GM23248 (cell line): Measurements from ENCODE around the gene NR2C2. TPM values are rescaled to one million over a fixed set of nuclear protein-coding genes. Genes with fewer than 3 reads are reported as not detected.

ENCODE experiments used
- DNase-seq: peaks from one replicate; pipeline ENCODE4 v3.0.0-alpha.2; 2015
- H2AFZ ChIP-seq: fragments of 200-600 bp; sonication (generic); 2 replicates; pipeline ENCODE4 v1.6.1; 2016; ENCODE audit warnings: antibody characterized with exemption
- H3F3A ChIP-seq: fragments of 200-600 bp; sonication (generic); 2 replicates; pipeline ENCODE4 v1.6.1; 2016; ENCODE audit warnings: mild to moderate bottlenecking, antibody characterized with exemption, mixed run types; ENCODE audit not compliant: insufficient read depth
- H3K27ac ChIP-seq: fragments of 200-600 bp; sonication (generic); 2 replicates; pipeline ENCODE4 v1.5.1; 2016; ENCODE audit warnings: mild to moderate bottlenecking
- H3K27me3 ChIP-seq: fragments of 200-600 bp; sonication (generic); replicated peaks from 2 replicates; pipeline ENCODE4 v1.6.1; 2016; ENCODE audit warnings: mild to moderate bottlenecking; ENCODE audit not compliant: insufficient read depth
- H3K36me3 ChIP-seq: fragments of 200-600 bp; sonication (generic); 2 replicates; pipeline ENCODE4 v1.6.1; 2016; ENCODE audit warnings: low read depth, mild to moderate bottlenecking
- H3K4me1 ChIP-seq: fragments of 200-600 bp; sonication (generic); 2 replicates; pipeline ENCODE4 v1.6.1; 2016; ENCODE audit warnings: mild to moderate bottlenecking; ENCODE audit not compliant: insufficient read depth
- H3K4me2 ChIP-seq: fragments of 200-600 bp; sonication (generic); one replicate; pipeline ENCODE4 v1.6.1; 2016; ENCODE audit warnings: mild to moderate bottlenecking; ENCODE audit not compliant: unreplicated experiment
- H3K4me3 ChIP-seq: fragments of 200-600 bp; sonication (generic); 2 replicates; pipeline ENCODE4 v1.5.1; 2016; ENCODE audit warnings: mild to moderate bottlenecking
- H3K79me2 ChIP-seq: fragments of 200-600 bp; sonication (generic); 2 replicates; pipeline ENCODE4 v1.6.1; 2016; ENCODE audit warnings: mild to moderate bottlenecking; ENCODE audit not compliant: insufficient read depth
- H3K9ac ChIP-seq: fragments of 200-600 bp; sonication (generic); 2 replicates; pipeline ENCODE4 v1.6.1; 2016; ENCODE audit warnings: mild to moderate bottlenecking
- H3K9me2 ChIP-seq: fragments of 200-600 bp; sonication (generic); 2 replicates; pipeline ENCODE4 v1.6.1; 2016; ENCODE audit warnings: mixed run types, mild to moderate bottlenecking, moderate library complexity; ENCODE audit not compliant: insufficient read depth
- H3K9me3 ChIP-seq: fragments of 200-600 bp; sonication (generic); one replicate; pipeline ENCODE4 v1.6.1; 2017; ENCODE audit warnings: low read depth
- H4K20me1 ChIP-seq: fragments of 200-600 bp; sonication (generic); 2 replicates; pipeline ENCODE4 v1.6.0; 2016; ENCODE audit not compliant: insufficient read depth
- EZH2 ChIP-seq: fragments of 200-600 bp; sonication (generic); IDR thresholded peaks from 2 replicates; pipeline ENCODE4 v1.6.1; 2018; ENCODE audit warnings: antibody characterized with exemption, mild to moderate bottlenecking; ENCODE audit not compliant: insufficient read depth, poor library complexity, severe bottlenecking
- EZH2phosphoT487 ChIP-seq: fragments of 200-600 bp; sonication (generic); IDR thresholded peaks from 2 replicates; pipeline ENCODE4 v1.6.1; 2018; ENCODE audit warnings: antibody characterized with exemption, moderate library complexity, mild to moderate bottlenecking, low read depth; ENCODE audit not compliant: insufficient read depth
- WGBS, 2 experiments: methylation state at CpG; one replicate each; pipeline ENCODE4 v1.1.6; 2015 to 2017; ENCODE audit warnings: low lambda C conversion rate in 2 of 2, low coverage in 1 of 2; ENCODE audit errors: missing lambda C conversion rate in 2 of 2; 5-methylcytosine and 5-hydroxymethylcytosine counted together
- in situ Hi-C: fragments of 300-500 bp; cut with MboI; formaldehyde crosslinking; loops from 2 replicates; pipeline ENCODE4 v1.15.0; 2020
- polyA plus RNA-seq: library from polyadenylated mRNA; unstranded; fragments of >200 nt; fragmentation: Nextera tagmentation; extraction: Ambion mirVana; gene quantifications from 2 replicates; pipeline ENCODE4 v1.2.1, GENCODE V29; 2016
- total RNA-seq: library from RNA; depleted of rRNA; stranded (reverse); fragments of >200 nt; shearing (Covaris generic); gene quantifications from 2 replicates; pipeline ENCODE4 v1.2.3, GENCODE V29; 2014

Gene NR2C2
- total and polyA plus RNA-seq, 2 experiments from 2014 or later, result 9.6 to 27.5 TPM

DNA sequence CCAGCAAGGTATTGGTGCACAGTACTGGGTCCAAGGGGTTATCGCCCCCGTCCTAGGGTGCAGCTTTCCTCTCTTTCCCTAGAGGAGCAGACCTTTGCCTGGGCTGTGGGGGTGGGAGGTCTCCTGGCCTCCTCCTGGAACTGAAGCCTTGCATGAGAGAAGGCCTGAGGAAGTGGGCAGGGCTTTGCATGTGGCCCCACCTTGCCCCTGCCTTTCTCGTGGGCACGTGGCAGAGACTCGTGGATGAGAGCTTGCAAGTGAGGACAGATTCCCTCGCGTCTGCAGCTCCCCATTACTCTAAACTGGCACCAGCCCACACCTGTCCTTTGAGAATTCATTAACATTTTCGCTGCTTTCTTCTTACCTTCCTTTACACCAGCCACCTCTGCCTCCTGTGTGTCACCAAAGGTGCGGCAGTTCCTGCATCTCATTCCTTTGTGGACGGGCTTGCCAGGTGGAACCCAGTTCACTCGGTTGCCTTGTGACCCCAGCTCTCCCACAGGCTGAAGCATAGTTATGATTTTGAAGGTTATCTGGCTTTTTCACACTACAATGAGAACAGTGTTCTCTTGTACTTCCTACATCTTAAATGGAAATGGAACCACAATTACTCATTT, 40.9 kb upstream of the NR2C2 start:
- no peaks in the 10 kb centered on the region for H3K9me3 ChIP-seq
- no peaks in the 10 kb centered on the region for H4K20me1 ChIP-seq
- no peaks in the 10 kb centered on the region for H3K4me1 ChIP-seq
- no peak overlapping the region for H2AFZ ChIP-seq
- WGBS, 2 experiments, result 58 to 65% methylated on average over 11 of the region's 11 CpGs
- no peak overlapping the region for H3K9ac ChIP-seq
- no peaks in the 10 kb centered on the region for H3K79me2 ChIP-seq
- no peak overlapping the region for H3K4me2 ChIP-seq
- H3K4me3 ChIP-seq, result no peak overlapping the region
- H3F3A ChIP-seq, result no peaks in the 10 kb centered on the region
- DNase-seq, result no peak
- no peaks in the 10 kb centered on the region for H3K27me3 ChIP-seq
- no peaks in the 10 kb centered on the region for H3K9me2 ChIP-seq
- TF ChIP-seq EZH2phosphoT487, result no peak
- no peak for TF ChIP-seq EZH2
- in situ Hi-C loops, result loop anchor here (25.0 kb wide), 1 partner anchor 394 kb away; no protein-coding TSS in a partner anchor
- H3K36me3 ChIP-seq, result no peaks in the 10 kb centered on the region
- H3K27ac ChIP-seq, result no peak overlapping the region

DNA sequence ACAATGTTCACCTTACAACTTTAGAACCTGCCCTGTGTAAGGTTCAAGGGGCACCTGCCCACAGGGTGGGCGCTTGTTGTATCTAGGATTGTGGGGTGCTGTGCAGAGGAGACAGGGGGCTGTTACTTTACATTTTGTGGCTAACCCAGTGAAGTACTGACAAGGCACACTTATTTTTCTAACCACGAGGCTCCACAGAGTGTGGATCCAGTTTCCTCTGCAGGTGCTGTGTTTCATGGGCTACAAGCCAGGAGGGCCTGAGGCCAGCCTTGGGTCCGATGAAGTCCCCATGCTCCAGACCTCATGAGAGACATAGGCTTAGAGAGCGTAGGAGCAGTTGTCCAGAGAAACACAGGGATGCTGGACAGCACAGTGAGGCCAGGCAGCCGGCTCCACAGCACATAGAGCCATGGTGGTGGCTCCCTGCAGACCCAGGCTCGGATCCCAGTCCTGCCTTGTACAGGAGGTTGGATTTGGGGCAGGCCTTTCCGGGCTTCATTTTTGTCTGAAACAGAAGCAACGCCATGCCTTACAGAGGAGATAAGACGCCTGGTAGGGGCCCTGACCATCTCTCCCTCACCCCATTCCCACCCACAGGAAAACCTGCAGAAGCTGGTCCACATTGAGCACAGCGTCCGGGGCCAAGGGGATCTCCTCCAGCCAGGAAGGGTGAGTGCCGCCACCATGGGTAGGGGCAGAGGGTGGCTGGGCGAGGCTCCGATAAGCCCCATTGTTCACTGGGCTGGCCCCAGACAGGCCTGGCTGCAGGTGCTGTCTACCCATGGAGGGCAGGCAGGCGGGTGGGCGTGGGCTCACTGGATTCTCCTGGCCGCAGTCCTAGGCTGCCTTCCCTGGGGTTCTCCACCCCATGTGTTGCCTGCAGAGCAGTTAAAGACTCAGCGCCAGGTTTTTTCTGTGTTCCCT, 40.1 kb upstream of the NR2C2 start:
- Histone ChIP-seq H3K27me3 (no peaks in the 10 kb centered on the region), H3K4me3 (no peak overlapping the region), H3K9me3 (no peaks in the 10 kb centered on the region), H3K36me3 (no peaks in the 10 kb centered on the region), H3K9ac (no peak overlapping the region), H3K9me2 (no peaks in the 10 kb centered on the region), H3K79me2 (no peaks in the 10 kb centered on the region), H4K20me1 (no peaks in the 10 kb centered on the region), H2AFZ (no peak overlapping the region), H3F3A (no peaks in the 10 kb centered on the region), H3K27ac (no peak overlapping the region), H3K4me1 (no peaks in the 10 kb centered on the region), H3K4me2 (no peak overlapping the region)
- 65 to 73% methylated on average over 18 of the region's 18 CpGs for WGBS, 2 experiments
- TF ChIP-seq EZH2phosphoT487, result no peak
- no peak for DNase-seq
- in situ Hi-C loops, result loop anchor here (25.0 kb wide), 1 partner anchor 395 kb away; no protein-coding TSS in a partner anchor

DNA sequence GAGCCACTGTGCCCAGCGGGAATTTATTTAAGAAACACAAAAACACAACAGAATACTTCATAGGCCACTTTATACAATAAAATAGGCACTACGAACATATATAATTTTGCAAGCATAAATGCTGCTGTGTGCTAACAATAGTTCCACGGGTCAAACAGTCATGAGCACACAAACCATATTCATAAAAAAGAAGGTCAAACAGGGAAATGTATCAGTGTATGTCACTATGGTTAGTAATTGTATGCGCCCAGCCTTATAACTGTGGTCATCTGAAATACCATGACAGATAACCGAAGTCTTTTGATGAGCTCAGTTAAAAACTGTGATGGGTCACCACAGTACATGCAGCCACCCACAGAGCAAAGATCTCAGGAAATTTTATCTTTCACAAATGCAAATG, 38.1 kb upstream of the NR2C2 start:
- WGBS, 2 experiments, result 75 to 76% methylated on average over 5 of the region's 5 CpGs
- in situ Hi-C loops, result loop anchor here (25.0 kb wide), 1 partner anchor 397 kb away; no protein-coding TSS in a partner anchor

DNA sequence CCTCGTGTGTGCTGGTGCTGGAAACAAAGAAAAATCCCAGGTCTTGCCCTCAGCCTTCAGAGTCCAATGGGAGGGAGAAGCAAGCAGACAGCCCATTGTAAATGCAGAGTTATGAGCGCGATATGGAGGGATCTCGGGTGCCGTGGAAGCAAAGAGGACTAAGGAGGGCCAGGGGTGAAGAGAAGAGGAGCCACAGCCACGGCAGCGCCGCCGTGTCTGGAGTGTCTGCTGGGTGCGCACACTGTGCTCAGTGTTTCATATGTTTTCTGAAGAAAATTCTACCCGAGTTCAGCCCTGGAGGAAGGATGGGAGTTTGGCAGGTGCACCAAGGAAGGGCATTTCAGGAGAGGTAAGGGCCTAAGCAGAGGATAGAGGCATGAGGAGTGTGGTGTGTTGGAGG, 35.7 kb upstream of the NR2C2 start:
- H3K9ac ChIP-seq, result no peak overlapping the region
- no peaks in the 10 kb centered on the region for H3K9me3 ChIP-seq
- H3K4me3 ChIP-seq, result no peak overlapping the region
- H3K79me2 ChIP-seq, result no peaks in the 10 kb centered on the region
- H4K20me1 ChIP-seq, result no peaks in the 10 kb centered on the region
- H2AFZ ChIP-seq, result no peak overlapping the region
- H3K9me2 ChIP-seq, result no peaks in the 10 kb centered on the region
- no peak overlapping the region for H3K27ac ChIP-seq
- H3K36me3 ChIP-seq, result no peaks in the 10 kb centered on the region
- in situ Hi-C loops, result loop anchor here (25.0 kb wide), 1 partner anchor 399 kb away; no protein-coding TSS in a partner anchor
- 67 to 78% methylated on average over 11 of the region's 11 CpGs for WGBS, 2 experiments
- H3K4me2 ChIP-seq, result no peak overlapping the region
- DNase-seq, result no peak
- TF ChIP-seq EZH2 (no peak), EZH2phosphoT487 (no peak)
- 0 out of 2 replicates have a peak, but pooled peaks cover 3% of the 10 kb centered on the region for H3K27me3 ChIP-seq
- H3K4me1 ChIP-seq, result no peaks in the 10 kb centered on the region
- H3F3A ChIP-seq, result no peaks in the 10 kb centered on the region

More for the DNA sequence above, 38.1 kb upstream of the NR2C2 start:
- H3K9me3 ChIP-seq, result no peaks in the 10 kb centered on the region
- H3K9ac ChIP-seq, result no peak overlapping the region
- no peaks in the 10 kb centered on the region for H3K27me3 ChIP-seq
- no peak overlapping the region for H3K4me3 ChIP-seq
- H3K4me2 ChIP-seq, result no peak overlapping the region
- no peaks in the 10 kb centered on the region for H3K79me2 ChIP-seq
- no peak overlapping the region for H2AFZ ChIP-seq
- H3K4me1 ChIP-seq, result no peaks in the 10 kb centered on the region
- TF ChIP-seq EZH2phosphoT487, result no peak
- TF ChIP-seq EZH2, result no peak
- H3K9me2 ChIP-seq, result no peaks in the 10 kb centered on the region
- no peaks in the 10 kb centered on the region for H4K20me1 ChIP-seq
- no peaks in the 10 kb centered on the region for H3K36me3 ChIP-seq
- no peak for DNase-seq
- H3F3A ChIP-seq, result no peaks in the 10 kb centered on the region
- no peak overlapping the region for H3K27ac ChIP-seq
